ENCODE data around the gene CTDSPL.

DNA sequence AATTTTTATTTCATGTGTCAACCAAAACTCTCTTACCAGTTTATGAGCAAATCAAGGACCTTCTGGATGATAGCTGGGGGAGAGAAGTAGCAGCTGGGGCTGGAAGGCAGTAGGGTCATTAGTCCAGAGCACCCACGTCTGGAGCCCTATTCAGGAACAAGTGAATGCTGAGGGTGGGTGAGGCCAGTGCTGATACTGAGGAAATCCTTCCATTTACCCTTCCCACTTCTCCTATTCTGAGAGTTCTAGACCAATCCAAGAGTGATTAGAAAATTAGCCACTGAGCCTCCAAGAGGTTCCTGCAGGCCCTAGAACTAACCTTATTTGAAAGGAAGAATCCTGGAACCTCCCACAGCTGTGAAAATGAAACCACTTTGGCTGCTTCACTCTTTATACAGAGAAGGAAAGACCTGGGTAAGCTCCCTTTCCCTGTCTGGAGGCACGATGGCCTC lies 82.7 kb downstream of the CTDSPL start:
- TF ChIP-seq EZH2phosphoT487 (IDR thresholded peaks at IDR 0.05; ENCODE audit: low read length), result no peak
- TF ChIP-seq, protein P1, sequence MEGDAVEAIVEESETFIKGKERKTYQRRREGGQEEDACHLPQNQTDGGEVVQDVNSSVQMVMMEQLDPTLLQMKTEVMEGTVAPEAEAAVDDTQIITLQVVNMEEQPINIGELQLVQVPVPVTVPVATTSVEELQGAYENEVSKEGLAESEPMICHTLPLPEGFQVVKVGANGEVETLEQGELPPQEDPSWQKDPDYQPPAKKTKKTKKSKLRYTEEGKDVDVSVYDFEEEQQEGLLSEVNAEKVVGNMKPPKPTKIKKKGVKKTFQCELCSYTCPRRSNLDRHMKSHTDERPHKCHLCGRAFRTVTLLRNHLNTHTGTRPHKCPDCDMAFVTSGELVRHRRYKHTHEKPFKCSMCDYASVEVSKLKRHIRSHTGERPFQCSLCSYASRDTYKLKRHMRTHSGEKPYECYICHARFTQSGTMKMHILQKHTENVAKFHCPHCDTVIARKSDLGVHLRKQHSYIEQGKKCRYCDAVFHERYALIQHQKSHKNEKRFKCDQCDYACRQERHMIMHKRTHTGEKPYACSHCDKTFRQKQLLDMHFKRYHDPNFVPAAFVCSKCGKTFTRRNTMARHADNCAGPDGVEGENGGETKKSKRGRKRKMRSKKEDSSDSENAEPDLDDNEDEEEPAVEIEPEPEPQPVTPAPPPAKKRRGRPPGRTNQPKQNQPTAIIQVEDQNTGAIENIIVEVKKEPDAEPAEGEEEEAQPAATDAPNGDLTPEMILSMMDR (IDR thresholded peaks at IDR 0.05; ENCODE audit: low read length), result no peak
